ENCODE measurements around the gene PDLIM5. TPM values are rescaled to one million over a fixed set of nuclear protein-coding genes. Genes with fewer than 3 reads are reported as not detected.

Gene PDLIM5
- total RNA-seq, 2 experiments from 2014 or later = 6.3 to 12.6 TPM

DNA sequence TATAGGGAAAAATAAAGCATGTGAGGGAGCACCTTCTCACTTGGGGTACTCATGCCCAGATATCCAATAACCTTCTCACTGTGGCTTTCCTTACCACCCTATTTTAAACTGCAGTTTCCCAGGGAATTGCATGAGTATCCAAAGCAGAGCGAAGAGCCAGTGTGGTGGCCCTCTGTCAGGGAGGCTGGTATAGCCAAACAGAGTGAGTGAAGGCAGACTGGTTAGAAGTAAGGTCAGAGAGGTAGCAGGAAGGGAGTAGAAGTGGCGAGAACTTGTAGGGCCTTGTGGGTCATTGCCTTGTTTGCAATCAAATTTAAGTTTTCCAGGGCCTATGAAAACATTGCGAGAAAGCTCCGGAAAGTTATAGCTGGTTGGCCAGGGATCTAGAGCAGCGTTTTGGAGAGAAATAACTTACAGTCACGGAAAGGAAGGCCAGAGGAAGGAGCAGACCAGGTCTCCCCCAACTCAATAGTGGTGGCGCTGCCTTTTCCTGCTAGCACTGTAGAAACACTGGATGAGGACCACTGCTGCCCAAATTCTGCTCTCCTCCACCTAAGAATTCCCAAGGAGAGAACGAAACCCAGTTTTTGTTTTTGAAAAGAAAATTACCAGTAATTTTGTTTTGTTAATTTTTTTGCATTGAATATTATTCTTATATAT lies 77.2 kb downstream of the PDLIM5 start:
- no TSS peak for BruUV-seq (replicated peaks)
- CTCF ChIA-PET (ENCODE audit: unreplicated experiment) = no interaction called here
- Histone ChIP-seq H3K4me1 (ENCODE audit: insufficient read depth, low read length, poor library complexity, severe bottlenecking) (no peaks in the 10 kb centered on the region), H3K4me3 (ENCODE audit: low read depth, low read length, poor library complexity, severe bottlenecking) (no peak overlapping the region), H3K9me2 (ENCODE audit: insufficient read depth, low read length) (no peaks in the 10 kb centered on the region), H3K79me2 (ENCODE audit: insufficient read depth, low read depth, low read length) (no peaks in the 10 kb centered on the region), H3K27ac (ENCODE audit: low read depth, low read length, poor library complexity, severe bottlenecking) (no peak overlapping the region), H4K20me1 (ENCODE audit: insufficient read depth, low read length) (0 out of 2 replicates have a peak, but pooled peaks cover 3% of the 10 kb centered on the region), H2AFZ (ENCODE audit: low read length) (no peak overlapping the region), H3K4me2 (ENCODE audit: low read length) (no peak overlapping the region), H3K36me3 (ENCODE audit: insufficient read depth, low read length) (no peaks in the 10 kb centered on the region), H3K9me3 (ENCODE audit: low read length) (no peaks in the 10 kb centered on the region)
- POLR2A ChIA-PET = no interaction called here
- intact Hi-C loops (cut with micrococcal nuclease; ENCODE audit: unreplicated experiment) = no loop called here
- no peak for TF ChIP-seq EZH2phosphoT487 (IDR thresholded peaks at IDR 0.05; ENCODE audit: borderline replicate concordance, low read depth, low read length)
- no peak for DNase-seq (ENCODE audit: low spot score)

DNA sequence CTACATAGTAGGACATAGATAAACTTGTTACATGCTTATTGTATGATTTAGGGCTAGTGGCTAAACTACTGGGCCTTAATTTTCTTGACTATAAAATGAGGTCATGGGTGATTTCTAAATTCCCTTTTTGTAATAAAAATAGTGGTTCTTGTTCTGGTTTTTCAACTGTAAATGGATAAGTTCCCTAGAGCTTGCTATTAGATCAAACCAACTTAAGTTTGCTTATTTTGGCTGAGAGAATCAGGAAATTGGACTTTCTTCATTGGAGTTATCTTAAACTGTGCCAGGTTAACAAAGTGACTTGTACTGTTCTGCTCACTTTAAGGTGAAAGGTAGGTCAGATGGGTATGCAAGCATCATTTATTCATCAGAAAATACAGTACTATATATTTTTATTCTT lies 78.3 kb downstream of the PDLIM5 start:
- DNase-seq (ENCODE audit: low spot score) = no peak
- CTCF ChIA-PET (ENCODE audit: unreplicated experiment) = no interaction called here
- Histone ChIP-seq H3K36me3 (ENCODE audit: insufficient read depth, low read length) (no peaks in the 10 kb centered on the region), H3K4me3 (ENCODE audit: low read depth, low read length, poor library complexity, severe bottlenecking) (no peak overlapping the region), H3K4me2 (ENCODE audit: low read length) (no peak overlapping the region), H4K20me1 (ENCODE audit: insufficient read depth, low read length) (0 out of 2 replicates have a peak, but pooled peaks cover 3% of the 10 kb centered on the region), H3K9me2 (ENCODE audit: insufficient read depth, low read length) (no peaks in the 10 kb centered on the region), H2AFZ (ENCODE audit: low read length) (no peak overlapping the region), H3K4me1 (ENCODE audit: insufficient read depth, low read length, poor library complexity, severe bottlenecking) (no peaks in the 10 kb centered on the region), H3K27ac (ENCODE audit: low read depth, low read length, poor library complexity, severe bottlenecking) (no peak overlapping the region), H3K9me3 (ENCODE audit: low read length) (no peaks in the 10 kb centered on the region), H3K79me2 (ENCODE audit: insufficient read depth, low read depth, low read length) (no peaks in the 10 kb centered on the region)
- BruUV-seq (replicated peaks) = no TSS peak
- POLR2A ChIA-PET = interaction anchor here (0.6 to 0.9 kb wide), 3 partner anchors 9 to 294 kb away, joined by 3 to 5 read pairs (median 3); no protein-coding TSS in a partner anchor
- intact Hi-C loops (cut with micrococcal nuclease; ENCODE audit: unreplicated experiment) = no loop called here
- TF ChIP-seq EZH2phosphoT487 (IDR thresholded peaks at IDR 0.05; ENCODE audit: borderline replicate concordance, low read depth, low read length) = no peak
- TF ChIP-seq, protein P1, sequence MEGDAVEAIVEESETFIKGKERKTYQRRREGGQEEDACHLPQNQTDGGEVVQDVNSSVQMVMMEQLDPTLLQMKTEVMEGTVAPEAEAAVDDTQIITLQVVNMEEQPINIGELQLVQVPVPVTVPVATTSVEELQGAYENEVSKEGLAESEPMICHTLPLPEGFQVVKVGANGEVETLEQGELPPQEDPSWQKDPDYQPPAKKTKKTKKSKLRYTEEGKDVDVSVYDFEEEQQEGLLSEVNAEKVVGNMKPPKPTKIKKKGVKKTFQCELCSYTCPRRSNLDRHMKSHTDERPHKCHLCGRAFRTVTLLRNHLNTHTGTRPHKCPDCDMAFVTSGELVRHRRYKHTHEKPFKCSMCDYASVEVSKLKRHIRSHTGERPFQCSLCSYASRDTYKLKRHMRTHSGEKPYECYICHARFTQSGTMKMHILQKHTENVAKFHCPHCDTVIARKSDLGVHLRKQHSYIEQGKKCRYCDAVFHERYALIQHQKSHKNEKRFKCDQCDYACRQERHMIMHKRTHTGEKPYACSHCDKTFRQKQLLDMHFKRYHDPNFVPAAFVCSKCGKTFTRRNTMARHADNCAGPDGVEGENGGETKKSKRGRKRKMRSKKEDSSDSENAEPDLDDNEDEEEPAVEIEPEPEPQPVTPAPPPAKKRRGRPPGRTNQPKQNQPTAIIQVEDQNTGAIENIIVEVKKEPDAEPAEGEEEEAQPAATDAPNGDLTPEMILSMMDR (conservative IDR thresholded peaks at IDR 0.05; ENCODE audit: low read length) = no peak

- no peaks in the 10 kb centered on the region for H3K36me3 ChIP-seq (ENCODE audit: insufficient read depth, low read length)
- no peaks in the 10 kb centered on the region for H3K79me2 ChIP-seq (ENCODE audit: insufficient read depth, low read depth, low read length)
- CTCF ChIA-PET (ENCODE audit: unreplicated experiment) = no interaction called here
- H4K20me1 ChIP-seq (ENCODE audit: insufficient read depth, low read length) = no peaks in the 10 kb centered on the region
- H3K4me1 ChIP-seq (ENCODE audit: insufficient read depth, low read length, poor library complexity, severe bottlenecking) = no peaks in the 10 kb centered on the region
- TF ChIP-seq EZH2phosphoT487 (IDR thresholded peaks at IDR 0.05; ENCODE audit: borderline replicate concordance, low read depth, low read length) = no peak
- no peaks in the 10 kb centered on the region for H3K9me2 ChIP-seq (ENCODE audit: insufficient read depth, low read length)
- H3K4me2 ChIP-seq (ENCODE audit: low read length) = no peak overlapping the region
- POLR2A ChIA-PET = no interaction called here
- BruUV-seq (replicated peaks) = no TSS peak
- H3K4me3 ChIP-seq (ENCODE audit: low read depth, low read length, poor library complexity, severe bottlenecking) = no peak overlapping the region
- intact Hi-C loops (cut with micrococcal nuclease; ENCODE audit: unreplicated experiment) = no loop called here
- no peaks in the 10 kb centered on the region for H3K9me3 ChIP-seq (ENCODE audit: low read length)
- H2AFZ ChIP-seq (ENCODE audit: low read length) = no peak overlapping the region
- H3K27ac ChIP-seq (ENCODE audit: low read depth, low read length, poor library complexity, severe bottlenecking) = no peak overlapping the region
- DNase-seq (ENCODE audit: low spot score) = no peak
These were observed 80.4 kb downstream of the PDLIM5 start for GRCh38 chr4:94531991-94532789.
